MM.1S (cell line): ENCODE measurements around the gene PLAC1.

Source experiments
- EZH2 ChIP-seq: fragments of 300-600 bp; sonication (generic); optimal IDR thresholded peaks from 2 replicates; pipeline ENCODE3; 2017; ENCODE audit warnings: low read depth, mild to moderate bottlenecking, antibody characterized with exemption, low read length, mixed read lengths
- EZH2phosphoT487 ChIP-seq: fragments of 300-600 bp; sonication (generic); IDR thresholded peaks from 2 replicates; pipeline ENCODE4 v1.6.1; 2018; ENCODE audit warnings: antibody characterized with exemption, low read length
- TF ChIP-seq, protein P1 (sequence below): fragments of 300-600 bp; sonication (generic); IDR thresholded peaks from 2 replicates; pipeline ENCODE4 v1.5.1; 2016; ENCODE audit warnings: antibody characterized with exemption, low read length, mixed read lengths

DNA sequence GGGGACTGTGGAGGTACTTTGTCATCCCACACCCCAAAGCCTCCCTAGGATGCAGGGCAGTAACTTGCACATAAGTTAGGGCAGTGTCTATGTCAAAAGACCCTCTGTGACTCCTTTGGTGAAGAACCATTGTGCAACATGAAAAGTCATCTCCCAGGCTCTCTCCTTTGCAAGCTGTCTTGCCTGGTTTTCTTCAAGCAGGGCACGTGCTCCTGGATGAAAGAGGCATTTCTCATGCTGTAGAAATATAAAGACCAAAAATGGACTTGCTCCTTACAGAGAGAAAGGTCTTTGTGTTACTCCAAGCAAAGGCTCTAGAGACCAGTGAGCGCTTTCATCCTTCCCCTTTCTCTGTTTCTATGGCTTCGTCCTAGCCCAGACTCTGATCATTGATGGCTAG lies 44.9 kb downstream of the PLAC1 start:
- no peak for TF ChIP-seq EZH2phosphoT487
- TF ChIP-seq, protein P1, sequence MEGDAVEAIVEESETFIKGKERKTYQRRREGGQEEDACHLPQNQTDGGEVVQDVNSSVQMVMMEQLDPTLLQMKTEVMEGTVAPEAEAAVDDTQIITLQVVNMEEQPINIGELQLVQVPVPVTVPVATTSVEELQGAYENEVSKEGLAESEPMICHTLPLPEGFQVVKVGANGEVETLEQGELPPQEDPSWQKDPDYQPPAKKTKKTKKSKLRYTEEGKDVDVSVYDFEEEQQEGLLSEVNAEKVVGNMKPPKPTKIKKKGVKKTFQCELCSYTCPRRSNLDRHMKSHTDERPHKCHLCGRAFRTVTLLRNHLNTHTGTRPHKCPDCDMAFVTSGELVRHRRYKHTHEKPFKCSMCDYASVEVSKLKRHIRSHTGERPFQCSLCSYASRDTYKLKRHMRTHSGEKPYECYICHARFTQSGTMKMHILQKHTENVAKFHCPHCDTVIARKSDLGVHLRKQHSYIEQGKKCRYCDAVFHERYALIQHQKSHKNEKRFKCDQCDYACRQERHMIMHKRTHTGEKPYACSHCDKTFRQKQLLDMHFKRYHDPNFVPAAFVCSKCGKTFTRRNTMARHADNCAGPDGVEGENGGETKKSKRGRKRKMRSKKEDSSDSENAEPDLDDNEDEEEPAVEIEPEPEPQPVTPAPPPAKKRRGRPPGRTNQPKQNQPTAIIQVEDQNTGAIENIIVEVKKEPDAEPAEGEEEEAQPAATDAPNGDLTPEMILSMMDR: no peak
- TF ChIP-seq EZH2: no peak
